HCT116 (cell line): ENCODE measurements around the gene DDHD1. TPM values are rescaled to one million over a fixed set of nuclear protein-coding genes. Genes with fewer than 3 reads are reported as not detected.
"Not testable (repeated sequence)": the region's sequence is repeated elsewhere in the genome, so short reads cannot be mapped to it uniquely, and the experiment has no call there.

Experiments
- ATAC-seq: fragments of 200-7000 bp; cut with Tn5 transposase; 2 replicates; pipeline ENCODE4 v1.9.1; 2020; ENCODE audit warnings: mild to moderate bottlenecking, moderate library complexity
- BruUV-seq: library from RNA; stranded (reverse); fragments of 400-500 nt; replicated peaks from 2 replicates; lab custom pipeline; 2021; lab: Mats Ljungman, UMichigan
- CTCF ChIA-PET: fragments of 300-600 bp; sonication (Branson Sonifier 250); formaldehyde crosslinking; loops from one replicate; lab custom pipeline; 2021; ENCODE audit warnings: antibody characterized with exemption; lab: Charles Lee
- POLR2A ChIA-PET: fragments of 300-600, 350-600 bp; sonication (Branson Sonifier 250); formaldehyde crosslinking; loops from one replicate; lab custom pipeline; 2021; ENCODE audit warnings: antibody characterized with exemption; lab: Charles Lee
- RAD21 ChIA-PET, 2 experiments: fragments of 300-600 bp; sonication (Branson Sonifier 250); formaldehyde crosslinking; loops; one replicate each; lab custom pipeline; 2023; ENCODE audit warnings: low total read pairs in 2 of 2; ENCODE audit not compliant: uncharacterized antibody in 2 of 2, unreplicated experiment in 2 of 2, low non-redundant PET in 1 of 2; lab: Charles Lee
- DNase-seq: peaks from one replicate; pipeline ENCODE4 v3.0.0-alpha.2; 2010; ENCODE audit warnings: low read depth, low spot score
- H2AFZ ChIP-seq: fragments of 200-600 bp; shearing (Covaris generic), sonication (generic); 2 replicates; pipeline ENCODE4 v1.6.1; 2017; ENCODE audit warnings: low read depth, mixed run types, mixed read lengths, antibody characterized with exemption, low read length; ENCODE audit not compliant: poor library complexity, severe bottlenecking
- H3K27ac ChIP-seq: 2 replicates; pipeline ENCODE4 v1.5.1; 2012; ENCODE audit warnings: low read depth, low read length
- H3K27me3 ChIP-seq: fragments of 200-600 bp; sonication (generic); 2 replicates; pipeline ENCODE4 v1.6.1; 2016; ENCODE audit warnings: mixed run types, low read length, mixed read lengths; ENCODE audit not compliant: insufficient read depth
- H3K36me3 ChIP-seq, 2 experiments: fragments of 200-500 bp in 1 of 2; fragments of 200-600 bp in 1 of 2; sonication (Bioruptor generic) in 1 of 2; sonication (generic) in 1 of 2; 2 replicates each; pipeline versions ENCODE4 v1.5.1 to v1.6.1; 2014 to 2016; ENCODE audit warnings: low read length in 2 of 2, inconsistent platforms in 1 of 2, mixed read lengths in 1 of 2, mixed run types in 1 of 2; ENCODE audit not compliant: insufficient read depth in 2 of 2, control insufficient read depth in 1 of 2
- H3K4me1 ChIP-seq, 2 experiments: fragments of 200-600 bp in 1 of 2; sonication (generic) in 1 of 2; 2 replicates each; pipeline versions ENCODE4 v1.5.1 to v1.6.1; 2012 to 2017; ENCODE audit warnings: low read length in 2 of 2, inconsistent platforms in 1 of 2, mild to moderate bottlenecking in 1 of 2, mixed read lengths in 1 of 2, mixed run types in 1 of 2, moderate library complexity in 1 of 2; ENCODE audit not compliant: insufficient read depth in 2 of 2, control insufficient read depth in 1 of 2
- H3K4me2 ChIP-seq: fragments of 200-600 bp; sonication (generic); 2 replicates; pipeline ENCODE4 v1.6.1; 2017; ENCODE audit warnings: mixed run types, low read length, mixed read lengths
- H3K4me3 ChIP-seq, 2 experiments: fragments of 200-600 bp in 1 of 2; sonication (generic) in 1 of 2; replicated peaks in 1 of 2; 2 replicates each; pipeline ENCODE4 v1.5.1; 2011 to 2016; ENCODE audit warnings: low read length in 2 of 2, control low read depth in 1 of 2, low read depth in 1 of 2, mild to moderate bottlenecking in 1 of 2, mixed read lengths in 1 of 2, mixed run types in 1 of 2
- H3K79me2 ChIP-seq: fragments of 200-600 bp; sonication (generic); 2 replicates; pipeline ENCODE4 v1.6.1; 2017; ENCODE audit warnings: mild to moderate bottlenecking, mixed run types, low read length, moderate library complexity, mixed read lengths; ENCODE audit not compliant: insufficient read depth
- H3K9ac ChIP-seq: fragments of 200-600 bp; sonication (generic); 2 replicates; pipeline ENCODE4 v1.6.1; 2016; ENCODE audit warnings: low read length, mixed read lengths
- H3K9me2 ChIP-seq: fragments of 200-600 bp; sonication (generic), shearing (Covaris generic); 2 replicates; pipeline ENCODE4 v1.6.1; 2017; ENCODE audit warnings: mixed run types, mild to moderate bottlenecking, moderate library complexity; ENCODE audit not compliant: insufficient read depth
- H3K9me3 ChIP-seq, 2 experiments: fragments of 200-500 bp in 1 of 2; fragments of 200-600 bp in 1 of 2; sonication (Bioruptor generic) in 1 of 2; sonication (generic) in 1 of 2; 2 replicates each; pipeline ENCODE4 v1.6.1; 2014 to 2017; ENCODE audit warnings: low read length in 2 of 2, mixed read lengths in 2 of 2, inconsistent platforms in 1 of 2, low read depth in 1 of 2, mild to moderate bottlenecking in 1 of 2, mixed run types in 1 of 2, moderate library complexity in 1 of 2; ENCODE audit not compliant: control insufficient read depth in 1 of 2, insufficient read depth in 1 of 2
- H4K20me1 ChIP-seq: fragments of 200-600 bp; sonication (generic), shearing (Covaris generic); 2 replicates; pipeline ENCODE4 v1.6.1; 2017; ENCODE audit warnings: mixed run types, mild to moderate bottlenecking, moderate library complexity; ENCODE audit not compliant: insufficient read depth
- CBX3 ChIP-seq: IDR thresholded peaks from 2 replicates; pipeline ENCODE4 v1.6.1; 2012; ENCODE audit warnings: low read depth
- EGR1 ChIP-seq: IDR thresholded peaks from 2 replicates; pipeline ENCODE4 v1.6.1; 2012; ENCODE audit warnings: low read depth
- FOSL1 ChIP-seq: IDR thresholded peaks from 2 replicates; pipeline ENCODE4 v1.6.1; 2012; ENCODE audit warnings: low read depth
- JUND ChIP-seq: IDR thresholded peaks from 2 replicates; pipeline ENCODE4 v1.6.1; 2012
- POLR2AphosphoS5 ChIP-seq: IDR thresholded peaks from 2 replicates; pipeline ENCODE4 v1.6.1; 2011; ENCODE audit warnings: mild to moderate bottlenecking, low read depth, low read length, moderate library complexity
- RAD21 ChIP-seq: IDR thresholded peaks from 2 replicates; pipeline ENCODE4 v1.6.1; 2012; ENCODE audit warnings: low read depth, mild to moderate bottlenecking
- SRF ChIP-seq: IDR thresholded peaks from 2 replicates; pipeline ENCODE4 v1.6.1; 2012; ENCODE audit warnings: low read depth
- YY1 ChIP-seq: IDR thresholded peaks from 2 replicates; pipeline ENCODE4 v1.6.1; 2011; ENCODE audit warnings: low read length, low read depth, moderate library complexity, mild to moderate bottlenecking; ENCODE audit not compliant: insufficient replicate concordance; ENCODE audit errors: extremely low read depth
- ZFX ChIP-seq: fragments of 450-650 bp; IDR thresholded peaks from 2 replicates; pipeline ENCODE4 v1.6.1; 2017
- intact Hi-C: fragments of 100-400 bp; cut with micrococcal nuclease; formaldehyde crosslinking; loops from 2 replicates; pipeline ENCODE4 v1.10.0; 2022
- total RNA-seq: library from RNA; stranded (reverse); gene quantifications from one replicate; pipeline ENCODE4 v1.2.1, GENCODE V29; 2021; ENCODE audit not compliant: unreplicated experiment
- TF ChIP-seq, protein P1 (sequence below), 3 experiments: fragments of 200-600 bp in 1 of 3; sonication (generic) in 1 of 3; IDR thresholded peaks in 2 of 3; conservative IDR thresholded peaks in 1 of 3; 2 replicates each; pipeline ENCODE4 v1.5.1; 2012 to 2017; ENCODE audit warnings: low read depth in 2 of 3, low read length in 2 of 3, antibody characterized with exemption in 1 of 3, borderline replicate concordance in 1 of 3, control low read depth in 1 of 3, mild to moderate bottlenecking in 1 of 3, mixed read lengths in 1 of 3, mixed run types in 1 of 3, moderate library complexity in 1 of 3; ENCODE audit not compliant: insufficient read depth in 1 of 3
- TF ChIP-seq, protein P2 (sequence below): IDR thresholded peaks from 2 replicates; pipeline ENCODE4 v1.6.1; 2012

Gene DDHD1
- total RNA-seq, 1 experiment from 2014 or later: 26.9 TPM

DNA sequence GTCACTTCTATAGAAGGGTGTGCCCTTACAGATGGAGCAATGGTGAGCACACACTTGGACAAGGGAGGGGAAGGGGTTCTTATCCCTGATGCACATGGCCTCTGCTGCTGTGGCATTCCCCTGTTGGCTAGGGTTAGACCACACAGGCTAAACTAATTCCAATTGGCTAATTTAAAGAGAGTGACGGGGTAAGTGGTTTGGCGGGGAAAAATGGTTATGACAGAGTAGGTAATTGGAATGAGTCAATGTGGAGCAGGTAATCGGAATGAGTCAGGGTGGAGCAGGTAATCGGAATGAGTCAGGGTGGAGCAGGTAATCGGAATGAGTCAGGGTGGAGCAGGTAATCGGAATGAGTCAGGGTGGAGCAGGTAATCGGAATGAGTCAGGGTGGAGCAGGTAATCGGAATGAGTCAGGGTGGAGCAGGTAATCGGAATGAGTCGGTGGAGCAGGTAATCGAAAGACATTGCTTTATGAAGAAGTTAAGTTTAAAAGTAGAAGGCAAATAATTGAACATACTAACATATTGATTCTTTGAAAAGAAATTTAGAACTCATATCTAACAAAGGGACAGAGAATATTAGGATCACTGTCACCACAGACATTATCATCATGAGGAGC is 28.4 kb upstream of the DDHD1 start:
- H3K9me3 ChIP-seq, RAD21 ChIA-PET, H3K79me2 ChIP-seq, H3K27ac ChIP-seq, H3K9me2 ChIP-seq, BruUV-seq, POLR2A ChIA-PET, H3K9ac ChIP-seq, H3K27me3 ChIP-seq, H3K4me3 ChIP-seq, H3K36me3 ChIP-seq, H4K20me1 ChIP-seq: not testable (repeated sequence)
- DNase-seq: peak; percentile 62
- CTCF ChIA-PET: interaction anchor here (1.2 to 1.6 kb wide), 2 partner anchors 10 to 22 kb away, joined by 3 to 6 read pairs; no protein-coding TSS in a partner anchor
- peak; percentile 48 for ATAC-seq
- peak overlapping the region; percentile 60 for H2AFZ ChIP-seq
- TF ChIP-seq CBX3 (peak; percentile 82; the same call in 1 of the 2 replicates), JUND (peak; percentile 60), FOSL1 (peak; percentile 65)
- H3K4me1 ChIP-seq: peaks cover 17 to 36% of the 10 kb centered on the region in 2 experiments
- H3K4me2 ChIP-seq: peak overlapping the region; percentile 56
- intact Hi-C loops: loop anchor here (1.0 kb wide), 1 partner anchor 36 kb away; no protein-coding TSS in a partner anchor

DNA sequence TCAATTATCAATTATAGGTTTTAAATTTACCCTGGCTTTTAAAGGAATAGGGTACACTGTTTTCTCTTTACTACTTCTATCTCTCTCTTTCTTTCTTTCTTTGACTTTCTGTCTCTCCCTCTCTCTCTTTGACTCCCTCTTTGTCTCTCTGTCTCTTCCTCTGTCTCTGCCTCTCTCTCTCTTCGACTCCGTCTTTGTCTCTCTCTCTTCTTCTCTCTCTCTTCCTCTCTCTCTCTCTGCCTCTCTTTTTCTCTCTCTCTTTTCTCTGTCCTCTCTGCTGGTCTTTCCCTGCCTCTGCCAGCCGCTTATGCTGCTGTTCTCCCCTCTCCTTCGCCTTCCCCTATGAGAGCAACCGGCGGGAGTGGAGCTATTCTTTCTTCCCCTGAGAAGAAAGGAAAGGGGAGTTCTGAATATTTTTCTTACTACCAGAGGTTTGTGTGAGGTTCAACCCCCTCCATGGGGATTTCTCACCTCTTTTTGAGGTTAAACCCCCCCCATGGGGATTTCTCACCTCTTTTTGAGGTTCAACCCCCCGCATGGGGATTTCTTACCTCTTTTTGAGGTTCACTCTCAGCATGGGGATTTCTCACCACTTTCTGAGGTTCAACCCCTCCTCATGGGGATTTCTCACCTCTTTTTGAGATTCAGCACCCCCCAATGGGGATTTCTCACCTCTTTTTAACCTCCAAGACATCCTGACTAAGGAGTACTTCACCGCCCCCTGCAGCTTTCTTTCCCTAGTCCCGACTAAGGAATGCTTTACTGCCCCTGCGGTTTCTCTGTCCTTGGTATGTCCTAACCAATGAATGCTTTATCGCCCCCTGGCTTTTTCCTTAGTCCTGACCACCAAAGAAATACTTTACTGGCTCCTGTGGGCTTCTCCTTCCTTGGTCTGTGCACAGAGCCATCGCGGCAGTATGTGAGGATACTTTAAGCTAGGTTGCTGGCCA is 27.4 kb upstream of the DDHD1 start:
- peak; percentile 76 for DNase-seq
- H3K4me2 ChIP-seq: peak overlapping the region; percentile 56
- H3K4me3 ChIP-seq: peak overlapping the region in 1 of 2 experiments; percentile 10; a peak in 1 of 4 replicates
- TF ChIP-seq POLR2AphosphoS5 (no peak), EGR1 (no peak), YY1 (no peak), RAD21 (peak; percentile 36; the same call in 1 of the 2 replicates), JUND (no peak), SRF (no peak), ZFX (no peak)
- TF ChIP-seq, protein P1, sequence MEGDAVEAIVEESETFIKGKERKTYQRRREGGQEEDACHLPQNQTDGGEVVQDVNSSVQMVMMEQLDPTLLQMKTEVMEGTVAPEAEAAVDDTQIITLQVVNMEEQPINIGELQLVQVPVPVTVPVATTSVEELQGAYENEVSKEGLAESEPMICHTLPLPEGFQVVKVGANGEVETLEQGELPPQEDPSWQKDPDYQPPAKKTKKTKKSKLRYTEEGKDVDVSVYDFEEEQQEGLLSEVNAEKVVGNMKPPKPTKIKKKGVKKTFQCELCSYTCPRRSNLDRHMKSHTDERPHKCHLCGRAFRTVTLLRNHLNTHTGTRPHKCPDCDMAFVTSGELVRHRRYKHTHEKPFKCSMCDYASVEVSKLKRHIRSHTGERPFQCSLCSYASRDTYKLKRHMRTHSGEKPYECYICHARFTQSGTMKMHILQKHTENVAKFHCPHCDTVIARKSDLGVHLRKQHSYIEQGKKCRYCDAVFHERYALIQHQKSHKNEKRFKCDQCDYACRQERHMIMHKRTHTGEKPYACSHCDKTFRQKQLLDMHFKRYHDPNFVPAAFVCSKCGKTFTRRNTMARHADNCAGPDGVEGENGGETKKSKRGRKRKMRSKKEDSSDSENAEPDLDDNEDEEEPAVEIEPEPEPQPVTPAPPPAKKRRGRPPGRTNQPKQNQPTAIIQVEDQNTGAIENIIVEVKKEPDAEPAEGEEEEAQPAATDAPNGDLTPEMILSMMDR (IDR thresholded peaks at IDR 0.05 in 2 of 3, conservative IDR thresholded peaks at IDR 0.05 in 1 of 3; ENCODE audit: borderline replicate concordance in 1 of 3, insufficient read depth in 1 of 3, low read depth in 2 of 3, low read length in 2 of 3): peak; percentile 47 to 64 (median 59); a peak in 5 of 6 replicates
- TF ChIP-seq, protein P2, sequence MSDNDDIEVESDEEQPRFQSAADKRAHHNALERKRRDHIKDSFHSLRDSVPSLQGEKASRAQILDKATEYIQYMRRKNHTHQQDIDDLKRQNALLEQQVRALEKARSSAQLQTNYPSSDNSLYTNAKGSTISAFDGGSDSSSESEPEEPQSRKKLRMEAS: no peak
- no peaks in the 10 kb centered on the region for H3K27me3 ChIP-seq
- no peak overlapping the region for H3K27ac ChIP-seq
- ChIA-PET RAD21 (no interaction called here), POLR2A (no interaction called here), CTCF (interaction anchor here (0.9 to 1.6 kb wide), 4 partner anchors 9 to 37 kb away, joined by 3 to 6 read pairs (median 4); no protein-coding TSS in a partner anchor)
- H3K9me3 ChIP-seq: no peaks in the 10 kb centered on the region
- intact Hi-C loops: loop anchor here (1.0 kb wide), 1 partner anchor 37 kb away; no protein-coding TSS in a partner anchor
- no peaks in the 10 kb centered on the region for H4K20me1 ChIP-seq
- H2AFZ ChIP-seq: peak overlapping the region; percentile 60
- H3K9ac ChIP-seq: no peak overlapping the region
- H3K9me2 ChIP-seq: no peaks in the 10 kb centered on the region
- H3K36me3 ChIP-seq: no peaks in the 10 kb centered on the region
- ATAC-seq: peak; percentile 92
- no peaks in the 10 kb centered on the region for H3K79me2 ChIP-seq
- BruUV-seq: no TSS peak
- H3K4me1 ChIP-seq: peaks cover 17 to 36% of the 10 kb centered on the region in 2 experiments
